A673 (cell line): ENCODE data around the gene IGSF21. TPM values are rescaled to one million over a fixed set of nuclear protein-coding genes. Genes with fewer than 3 reads are reported as not detected.

ENCODE experiments used
- BruUV-seq: library from RNA; stranded (reverse); fragments of 400-500 nt; replicated peaks from 2 replicates; lab custom pipeline; 2021; lab: Mats Ljungman, UMichigan
- CTCF ChIA-PET: fragments of 300-600 bp; sonication (Branson Sonifier 250); formaldehyde crosslinking; loops from one replicate; lab custom pipeline; 2022; ENCODE audit warnings: antibody characterized with exemption; lab: Charles Lee
- POLR2A ChIA-PET: fragments of 300-600 bp; sonication (Branson Sonifier 250); formaldehyde crosslinking; loops from one replicate; lab custom pipeline; 2022; ENCODE audit warnings: antibody characterized with exemption; ENCODE audit not compliant: low non-redundant PET; lab: Charles Lee
- DNase-seq: peaks from one replicate; pipeline ENCODE4 v3.0.0-alpha.2; 2015; ENCODE audit warnings: low spot score
- H3K27ac ChIP-seq: fragments of 200-600 bp; sonication (generic); 2 replicates; pipeline ENCODE4 v1.5.1; 2016; ENCODE audit warnings: mixed run types, low read depth, mild to moderate bottlenecking, mixed read lengths, antibody characterized with exemption, low read length; ENCODE audit not compliant: poor library complexity, severe bottlenecking
- H3K27me3 ChIP-seq: fragments of 200-600 bp; sonication (generic); replicated peaks from 2 replicates; pipeline ENCODE4 v1.6.1; 2017; ENCODE audit warnings: mixed run types, low read depth, mild to moderate bottlenecking, mixed read lengths, antibody characterized with exemption, low read length; ENCODE audit not compliant: insufficient read depth, poor library complexity
- H3K36me3 ChIP-seq: fragments of 200-600 bp; sonication (generic); 2 replicates; pipeline ENCODE4 v1.6.1; 2016; ENCODE audit warnings: mixed run types, mild to moderate bottlenecking, mixed read lengths, antibody characterized with exemption, low read length; ENCODE audit not compliant: insufficient read depth, poor library complexity, severe bottlenecking
- H3K4me1 ChIP-seq: fragments of 200-600 bp; sonication (generic); 2 replicates; pipeline ENCODE4 v1.6.1; 2017; ENCODE audit warnings: mixed run types, mild to moderate bottlenecking, mixed read lengths, antibody characterized with exemption, low read length; ENCODE audit not compliant: insufficient read depth, poor library complexity, severe bottlenecking
- H3K4me3 ChIP-seq: fragments of 200-600 bp; sonication (generic); 2 replicates; pipeline ENCODE4 v1.5.1; 2016; ENCODE audit warnings: low read depth, mixed run types, mild to moderate bottlenecking, mixed read lengths, low read length; ENCODE audit not compliant: poor library complexity, severe bottlenecking
- H3K9me3 ChIP-seq: fragments of 200-600 bp; sonication (generic); 2 replicates; pipeline ENCODE4 v1.6.1; 2016; ENCODE audit warnings: mixed run types, low read depth, mild to moderate bottlenecking, mixed read lengths, antibody characterized with exemption, low read length; ENCODE audit not compliant: poor library complexity, severe bottlenecking
- EZH2 ChIP-seq: fragments of 200-600 bp; sonication (generic); IDR thresholded peaks from 2 replicates; pipeline ENCODE4 v1.6.1; 2017; ENCODE audit warnings: borderline replicate concordance, low read depth, mild to moderate bottlenecking, mixed read lengths, antibody characterized with exemption, low read length; ENCODE audit not compliant: poor library complexity, severe bottlenecking
- intact Hi-C: fragments of 100-400 bp; cut with micrococcal nuclease; formaldehyde crosslinking; loops from one replicate; pipeline ENCODE4 v1.10.0; 2022; ENCODE audit not compliant: unreplicated experiment
- total RNA-seq: library from RNA; stranded (reverse); gene quantifications from 2 replicates; pipeline ENCODE4 v1.2.3, GENCODE V29; 2021
- TF ChIP-seq, protein P1 (sequence below): fragments of 300-800, 200-600 bp; sonication (generic); conservative IDR thresholded peaks from 2 replicates; pipeline ENCODE4 v1.5.1; 2017; ENCODE audit warnings: low read depth, mild to moderate bottlenecking, antibody characterized with exemption, low read length, moderate library complexity, mixed read lengths

Gene IGSF21
- total RNA-seq, 1 experiment from 2014 or later, result 3.2 TPM

DNA sequence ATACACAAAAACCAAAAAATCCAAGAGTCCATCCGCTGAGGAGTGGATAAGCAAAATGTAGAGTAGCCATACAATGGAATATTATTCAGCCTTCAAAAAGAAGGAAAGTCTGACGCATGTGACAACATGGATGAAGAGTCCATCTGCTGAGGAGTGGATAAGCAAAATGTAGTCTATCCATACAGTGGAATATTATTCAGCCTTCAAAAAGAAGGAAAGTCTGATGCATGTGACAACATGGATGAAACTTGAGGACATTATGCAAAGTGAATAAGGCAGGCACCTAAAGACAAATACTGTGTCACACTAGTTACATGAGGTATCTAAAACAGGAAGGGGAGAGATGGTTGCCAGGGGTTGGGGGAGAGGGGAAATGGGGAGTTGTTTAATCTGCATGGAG is 14.0 kb upstream of the IGSF21 start:
- POLR2A ChIA-PET, result interaction anchor here (0.6 kb wide), 1 partner anchor 9 kb away, joined by 3 read pairs; no protein-coding TSS in a partner anchor

GRCh38 chr1:18094096-18094495 is 13.5 kb upstream of the IGSF21 start:
- CTCF ChIA-PET, result no interaction called here
- no peak overlapping the region for H3K4me3 ChIP-seq
- DNase-seq, result no peak
- H3K4me1 ChIP-seq, result peaks cover 8% of the 10 kb centered on the region
- TF ChIP-seq EZH2, result no peak
- TF ChIP-seq, protein P1, sequence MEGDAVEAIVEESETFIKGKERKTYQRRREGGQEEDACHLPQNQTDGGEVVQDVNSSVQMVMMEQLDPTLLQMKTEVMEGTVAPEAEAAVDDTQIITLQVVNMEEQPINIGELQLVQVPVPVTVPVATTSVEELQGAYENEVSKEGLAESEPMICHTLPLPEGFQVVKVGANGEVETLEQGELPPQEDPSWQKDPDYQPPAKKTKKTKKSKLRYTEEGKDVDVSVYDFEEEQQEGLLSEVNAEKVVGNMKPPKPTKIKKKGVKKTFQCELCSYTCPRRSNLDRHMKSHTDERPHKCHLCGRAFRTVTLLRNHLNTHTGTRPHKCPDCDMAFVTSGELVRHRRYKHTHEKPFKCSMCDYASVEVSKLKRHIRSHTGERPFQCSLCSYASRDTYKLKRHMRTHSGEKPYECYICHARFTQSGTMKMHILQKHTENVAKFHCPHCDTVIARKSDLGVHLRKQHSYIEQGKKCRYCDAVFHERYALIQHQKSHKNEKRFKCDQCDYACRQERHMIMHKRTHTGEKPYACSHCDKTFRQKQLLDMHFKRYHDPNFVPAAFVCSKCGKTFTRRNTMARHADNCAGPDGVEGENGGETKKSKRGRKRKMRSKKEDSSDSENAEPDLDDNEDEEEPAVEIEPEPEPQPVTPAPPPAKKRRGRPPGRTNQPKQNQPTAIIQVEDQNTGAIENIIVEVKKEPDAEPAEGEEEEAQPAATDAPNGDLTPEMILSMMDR, result no peak
- no TSS peak for BruUV-seq
- H3K27ac ChIP-seq, result no peak overlapping the region
- POLR2A ChIA-PET, result interaction anchor here (0.6 kb wide), 1 partner anchor 9 kb away, joined by 3 read pairs; no protein-coding TSS in a partner anchor
- no peaks in the 10 kb centered on the region for H3K9me3 ChIP-seq
- intact Hi-C loops, result no loop called here
- no peaks in the 10 kb centered on the region for H3K27me3 ChIP-seq
- no peaks in the 10 kb centered on the region for H3K36me3 ChIP-seq

More for the DNA sequence above, 14.0 kb upstream of the IGSF21 start:
- no TSS peak for BruUV-seq
- no peaks in the 10 kb centered on the region for H3K9me3 ChIP-seq
- no peaks in the 10 kb centered on the region for H3K27me3 ChIP-seq
- no peak for TF ChIP-seq EZH2
- TF ChIP-seq, protein P1, result no peak
- H3K36me3 ChIP-seq, result no peaks in the 10 kb centered on the region
- DNase-seq, result peak; percentile 37
- H3K27ac ChIP-seq, result no peak overlapping the region
- H3K4me3 ChIP-seq, result no peak overlapping the region
- intact Hi-C loops, result no loop called here
- H3K4me1 ChIP-seq, result peaks cover 8% of the 10 kb centered on the region
- CTCF ChIA-PET, result no interaction called here

DNA sequence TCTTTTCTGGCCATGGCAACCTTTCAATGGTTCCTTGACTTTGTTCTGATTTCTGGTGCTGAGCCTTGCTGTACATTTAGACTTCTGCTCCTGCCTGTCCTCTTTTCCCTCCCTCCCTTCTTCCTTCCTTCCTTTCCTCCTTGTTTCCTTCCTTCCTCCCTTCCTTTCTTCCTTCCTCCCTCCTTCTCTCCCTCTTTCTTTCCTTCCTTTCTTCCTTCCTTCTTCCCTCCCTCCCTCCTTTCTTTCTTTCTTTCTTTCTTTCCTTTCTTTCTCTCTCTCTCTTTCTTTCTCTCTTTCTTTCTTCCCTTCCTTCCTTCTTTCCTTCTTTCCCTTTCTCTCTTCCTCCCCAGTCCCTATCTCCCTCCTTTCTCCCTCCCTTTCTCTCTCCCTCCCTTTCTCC is 10.4 kb upstream of the IGSF21 start:
- no peak overlapping the region for H3K27ac ChIP-seq
- no peaks in the 10 kb centered on the region for H3K9me3 ChIP-seq
- CTCF ChIA-PET, result no interaction called here
- H3K36me3 ChIP-seq, result no peaks in the 10 kb centered on the region
- H3K27me3 ChIP-seq, result no peaks in the 10 kb centered on the region
- no peak for TF ChIP-seq EZH2
- TF ChIP-seq, protein P1, result no peak
- POLR2A ChIA-PET, result no interaction called here
- H3K4me3 ChIP-seq, result no peak overlapping the region
- no TSS peak for BruUV-seq
- intact Hi-C loops, result no loop called here
- H3K4me1 ChIP-seq, result no peaks in the 10 kb centered on the region
- DNase-seq, result no peak
